GM20431 (cell line): ENCODE results near the gene EPHB4.
"Not testable (repeated sequence)": the region's sequence is repeated elsewhere in the genome, so short reads cannot be mapped to it uniquely, and the experiment has no call there.

Experiments used
- in situ Hi-C: fragments of 300-500 bp; cut with MseI, MboI; formaldehyde crosslinking; loops from one replicate; pipeline ENCODE4 v1.15.0; 2020; ENCODE audit warnings: low sequenced_read_pairs; ENCODE audit not compliant: unreplicated experiment

Gene EPHB4

GRCh38 chr7:100854899-100855298, 27.6 kb upstream of the EPHB4 start:
- in situ Hi-C loops: not testable (repeated sequence)

GRCh38 chr7:100854146-100854895, 27.0 kb upstream of the EPHB4 start:
- in situ Hi-C loops: no loop called here

- in situ Hi-C loops: no loop called here
These were observed 24.9 kb upstream of the EPHB4 start, which contains the start of gene SLC12A9 for GRCh38 chr7:100852048-100852872. SLC12A9 (plus strand) TSS chr7:100852713; CDS start chr7:100854198, 1,485 bp downstream.

- in situ Hi-C loops: no loop called here
These were observed 20.0 kb upstream of the EPHB4 start for GRCh38 chr7:100847360-100847759.

- in situ Hi-C loops: no loop called here
These were observed 13.3 kb upstream of the EPHB4 start for GRCh38 chr7:100840470-100841100.

GRCh38 chr7:100839361-100839760, 12.0 kb upstream of the EPHB4 start:
- in situ Hi-C loops: no loop called here

GRCh38 chr7:100837099-100837836, 9.9 kb upstream of the EPHB4 start:
- in situ Hi-C loops: no loop called here

- in situ Hi-C loops: no loop called here
These were observed 9.4 kb upstream of the EPHB4 start for GRCh38 chr7:100836812-100837098.

- in situ Hi-C loops: no loop called here
These were observed 8.8 kb upstream of the EPHB4 start for GRCh38 chr7:100835903-100836811.

GRCh38 chr7:100832281-100832633, 4.9 kb upstream of the EPHB4 start:
- in situ Hi-C loops: no loop called here

GRCh38 chr7:100830396-100830795, 3.1 kb upstream of the EPHB4 start:
- in situ Hi-C loops: no loop called here

- in situ Hi-C loops: no loop called here
These were observed 1.9 kb upstream of the EPHB4 start for GRCh38 chr7:100829150-100829716.

- in situ Hi-C loops: no loop called here
These were observed 601 bp downstream of the EPHB4 start for GRCh38 chr7:100826514-100827329.

GRCh38 chr7:100825751-100826513, 1.4 kb downstream of the EPHB4 start:
- in situ Hi-C loops: no loop called here

GRCh38 chr7:100825215-100825671, 2.1 kb downstream of the EPHB4 start:
- in situ Hi-C loops: no loop called here

GRCh38 chr7:100824499-100825214, 2.7 kb downstream of the EPHB4 start:
- in situ Hi-C loops: no loop called here

GRCh38 chr7:100823534-100823933, 3.8 kb downstream of the EPHB4 start:
- in situ Hi-C loops: no loop called here
